Measurements from ENCODE around the gene PHYHD1. TPM values are rescaled to one million over a fixed set of nuclear protein-coding genes. Genes with fewer than 3 reads are reported as not detected.

PHYHD1 gene
- polyA plus RNA-seq, 1 donor, result 19.0 TPM

DNA sequence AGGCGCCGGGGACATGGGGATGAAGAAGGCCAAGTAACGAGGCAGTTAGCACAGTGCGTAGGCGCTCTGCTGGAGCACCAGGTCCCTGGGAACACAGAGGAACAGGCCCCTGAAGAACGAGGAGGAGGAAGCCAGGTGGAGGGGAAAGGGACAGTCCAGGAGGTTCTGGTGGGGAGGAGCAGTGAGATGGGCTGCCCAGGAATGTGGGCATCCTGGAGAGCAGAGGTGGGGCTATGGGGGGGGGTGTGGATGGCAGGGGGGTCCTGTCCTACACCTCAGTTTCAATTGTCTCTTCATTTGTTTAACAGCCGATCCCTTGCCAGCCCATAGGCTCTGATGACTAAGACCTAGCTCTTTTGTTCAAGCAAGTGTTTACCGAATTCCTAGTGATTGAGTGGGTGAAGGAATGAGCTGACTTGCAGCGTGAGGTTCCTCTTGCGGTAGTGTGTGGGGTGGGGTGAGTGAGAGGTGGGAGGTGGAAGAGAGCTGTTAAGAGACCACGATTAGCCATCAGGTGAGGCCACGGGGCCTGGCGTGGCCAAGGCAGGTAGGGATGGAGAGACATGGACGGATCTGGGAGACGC lies 8.4 kb upstream of the PHYHD1 start:
- peaks cover 73% of the 10 kb centered on the region for H3K36me3 ChIP-seq (ENCODE audit: control insufficient read depth, insufficient read depth, low read length)
- no peaks in the 10 kb centered on the region for H3K27me3 ChIP-seq (ENCODE audit: control insufficient read depth, insufficient read depth, low read length)
- peaks cover 3% of the 10 kb centered on the region for H3K9me3 ChIP-seq (ENCODE audit: control insufficient read depth, low read depth, low read length)
- H3K4me3 ChIP-seq (ENCODE audit: low read length), result no peak overlapping the region
- H3K27ac ChIP-seq (ENCODE audit: low read length), result peak overlapping the region; percentile 4
- DNase-seq, result no peak
- H3K4me1 ChIP-seq (ENCODE audit: control insufficient read depth, insufficient read depth, low read length), result peaks cover 2% of the 10 kb centered on the region
- WGBS (ENCODE audit: insufficient coverage, low lambda C conversion rate), result 50% methylated on average over 1 of the region's 15 CpGs

DNA sequence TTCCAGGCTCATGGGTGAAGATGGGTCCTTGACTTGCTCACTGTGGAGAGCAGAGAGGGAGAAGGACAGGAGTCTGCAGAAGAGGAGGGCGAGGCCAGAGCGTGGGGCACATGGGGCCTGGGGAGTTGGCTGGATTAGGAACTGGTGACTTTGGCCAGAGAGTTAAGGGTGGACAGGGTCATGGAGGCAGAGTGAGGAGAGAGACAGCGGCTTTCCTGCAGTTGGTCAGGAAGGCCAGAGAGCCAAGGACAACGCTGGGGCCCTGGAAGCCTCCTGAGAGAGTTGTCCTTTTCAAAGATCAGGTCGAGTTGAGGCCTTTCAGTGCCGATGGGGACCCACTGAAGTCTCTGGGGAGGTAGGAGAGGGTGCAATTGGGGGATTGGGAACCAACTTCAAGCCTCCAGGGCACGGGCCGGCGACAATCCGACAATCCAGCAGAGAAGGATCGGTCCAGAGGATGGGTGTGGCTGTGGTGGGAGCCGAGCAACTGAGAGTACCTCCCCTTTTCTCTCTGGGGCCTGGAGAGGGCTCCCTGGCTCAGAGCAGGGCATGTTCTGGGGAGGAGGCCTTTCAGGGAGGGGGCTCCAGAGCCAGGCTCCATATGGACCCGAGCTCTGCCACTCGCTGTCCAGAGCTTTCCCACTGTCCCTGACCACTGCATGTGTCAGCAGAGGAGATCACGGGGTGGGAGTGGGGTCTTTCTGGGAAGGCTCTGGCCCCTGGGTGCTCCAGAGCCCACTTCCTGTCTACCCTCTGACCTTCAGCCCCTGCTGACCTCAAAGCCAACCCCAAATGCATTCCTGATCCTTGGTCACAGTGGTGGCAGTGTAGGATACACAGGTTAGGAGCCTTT lies 7.5 kb upstream of the PHYHD1 start:
- DNase-seq, result no peak
- H3K36me3 ChIP-seq (ENCODE audit: control insufficient read depth, insufficient read depth, low read length), result peaks cover 68% of the 10 kb centered on the region
- peaks cover 2% of the 10 kb centered on the region for H3K4me1 ChIP-seq (ENCODE audit: control insufficient read depth, insufficient read depth, low read length)
- H3K9me3 ChIP-seq (ENCODE audit: control insufficient read depth, low read depth, low read length), result peaks cover 3% of the 10 kb centered on the region
- H3K27me3 ChIP-seq (ENCODE audit: control insufficient read depth, insufficient read depth, low read length), result no peaks in the 10 kb centered on the region
- no CpG with 5 or more reads among the region's 15 CpGs for WGBS (ENCODE audit: insufficient coverage, low lambda C conversion rate)
- H3K4me3 ChIP-seq (ENCODE audit: low read length), result no peak overlapping the region
- no peak overlapping the region for H3K27ac ChIP-seq (ENCODE audit: low read length)

DNA sequence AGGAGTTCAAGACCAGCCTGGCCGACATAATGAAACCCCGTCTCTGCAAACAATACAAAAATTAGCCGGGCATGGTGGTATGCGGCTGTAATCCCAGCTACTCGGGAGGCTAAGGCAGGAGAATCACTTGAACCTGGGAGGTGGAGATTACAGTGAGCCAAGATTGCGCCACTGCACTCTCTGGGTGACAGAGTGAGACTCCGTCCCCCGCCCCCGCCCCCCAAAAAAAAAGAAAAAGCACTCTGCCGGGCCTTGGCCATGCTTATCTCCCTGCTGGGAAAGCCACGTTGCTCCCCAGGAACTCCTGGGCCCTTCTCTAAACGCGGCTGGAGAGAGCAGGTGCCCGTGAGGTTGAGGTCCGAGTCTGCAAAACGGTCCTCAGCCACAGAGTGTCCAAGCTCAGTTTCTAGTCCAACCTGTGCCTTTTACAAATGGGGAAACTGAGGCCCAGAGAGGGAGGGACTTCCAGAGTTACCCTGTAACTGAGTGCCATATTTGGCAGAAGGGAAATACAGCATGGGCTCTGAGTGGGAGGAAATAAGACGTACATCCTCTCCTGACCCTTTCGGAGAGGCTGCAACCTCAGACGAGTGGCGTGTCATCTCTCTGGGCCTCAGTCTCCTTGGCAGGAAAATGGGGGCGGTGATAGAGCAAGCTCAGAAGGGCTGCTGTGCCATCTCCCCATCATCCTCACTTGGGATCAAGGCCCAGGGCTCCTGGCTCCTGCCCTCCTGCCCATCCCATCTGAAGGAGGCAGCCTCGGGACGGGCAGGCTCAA lies 6.6 kb upstream of the PHYHD1 start:
- DNase-seq, result no peak
- H3K4me3 ChIP-seq (ENCODE audit: low read length), result no peak overlapping the region
- WGBS (ENCODE audit: insufficient coverage, low lambda C conversion rate), result 100% methylated on average over 2 of the region's 23 CpGs
- H3K36me3 ChIP-seq (ENCODE audit: control insufficient read depth, insufficient read depth, low read length), result peaks cover 58% of the 10 kb centered on the region
- peaks cover 5% of the 10 kb centered on the region for H3K4me1 ChIP-seq (ENCODE audit: control insufficient read depth, insufficient read depth, low read length)
- H3K27me3 ChIP-seq (ENCODE audit: control insufficient read depth, insufficient read depth, low read length), result no peaks in the 10 kb centered on the region
- peaks cover 3% of the 10 kb centered on the region for H3K9me3 ChIP-seq (ENCODE audit: control insufficient read depth, low read depth, low read length)
- H3K27ac ChIP-seq (ENCODE audit: low read length), result no peak overlapping the region

DNA sequence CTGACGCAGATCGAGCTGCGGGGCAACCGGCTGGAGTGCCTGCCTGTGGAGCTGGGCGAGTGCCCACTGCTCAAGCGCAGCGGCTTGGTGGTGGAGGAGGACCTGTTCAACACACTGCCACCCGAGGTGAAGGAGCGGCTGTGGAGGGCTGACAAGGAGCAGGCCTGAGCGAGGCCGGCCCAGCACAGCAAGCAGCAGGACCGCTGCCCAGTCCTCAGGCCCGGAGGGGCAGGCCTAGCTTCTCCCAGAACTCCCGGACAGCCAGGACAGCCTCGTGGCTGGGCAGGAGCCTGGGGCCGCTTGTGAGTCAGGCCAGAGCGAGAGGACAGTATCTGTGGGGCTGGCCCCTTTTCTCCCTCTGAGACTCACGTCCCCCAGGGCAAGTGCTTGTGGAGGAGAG lies 4.6 kb upstream of the PHYHD1 start:
- H3K36me3 ChIP-seq (ENCODE audit: control insufficient read depth, insufficient read depth, low read length), result peaks cover 41% of the 10 kb centered on the region
- no peak overlapping the region for H3K27ac ChIP-seq (ENCODE audit: low read length)
- no CpG with 5 or more reads among the region's 18 CpGs for WGBS (ENCODE audit: insufficient coverage, low lambda C conversion rate)
- H3K27me3 ChIP-seq (ENCODE audit: control insufficient read depth, insufficient read depth, low read length), result no peaks in the 10 kb centered on the region
- H3K4me3 ChIP-seq (ENCODE audit: low read length), result no peak overlapping the region
- H3K4me1 ChIP-seq (ENCODE audit: control insufficient read depth, insufficient read depth, low read length), result peaks cover 11% of the 10 kb centered on the region
- DNase-seq, result no peak
- H3K9me3 ChIP-seq (ENCODE audit: control insufficient read depth, low read depth, low read length), result peaks cover 3% of the 10 kb centered on the region

DNA sequence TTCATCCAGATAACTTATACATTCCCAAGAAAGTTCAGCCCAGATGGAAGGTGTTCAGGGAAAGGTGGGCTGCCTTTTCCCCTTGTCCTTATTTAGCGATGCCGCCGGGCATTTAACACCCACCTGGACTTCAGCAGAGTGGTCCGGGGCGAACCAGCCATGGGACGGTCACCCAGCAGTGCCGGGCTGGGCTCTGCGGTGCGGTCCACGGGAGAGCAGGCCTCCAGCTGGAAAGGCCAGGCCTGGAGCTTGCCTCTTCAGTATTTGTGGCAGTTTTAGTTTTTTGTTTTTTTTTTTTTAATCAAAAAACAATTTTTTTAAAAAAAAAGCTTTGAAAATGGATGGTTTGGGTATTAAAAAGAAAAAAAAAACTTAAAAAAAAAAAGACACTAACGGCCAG lies 4.0 kb upstream of the PHYHD1 start:
- DNase-seq, result no peak
- no peak overlapping the region for H3K4me3 ChIP-seq (ENCODE audit: low read length)
- H3K36me3 ChIP-seq (ENCODE audit: control insufficient read depth, insufficient read depth, low read length), result peaks cover 35% of the 10 kb centered on the region
- peaks cover 14% of the 10 kb centered on the region for H3K4me1 ChIP-seq (ENCODE audit: control insufficient read depth, insufficient read depth, low read length)
- 100% methylated on average over 2 of the region's 11 CpGs for WGBS (ENCODE audit: insufficient coverage, low lambda C conversion rate)
- peaks cover 3% of the 10 kb centered on the region for H3K9me3 ChIP-seq (ENCODE audit: control insufficient read depth, low read depth, low read length)
- no peaks in the 10 kb centered on the region for H3K27me3 ChIP-seq (ENCODE audit: control insufficient read depth, insufficient read depth, low read length)
- no peak overlapping the region for H3K27ac ChIP-seq (ENCODE audit: low read length)

DNA sequence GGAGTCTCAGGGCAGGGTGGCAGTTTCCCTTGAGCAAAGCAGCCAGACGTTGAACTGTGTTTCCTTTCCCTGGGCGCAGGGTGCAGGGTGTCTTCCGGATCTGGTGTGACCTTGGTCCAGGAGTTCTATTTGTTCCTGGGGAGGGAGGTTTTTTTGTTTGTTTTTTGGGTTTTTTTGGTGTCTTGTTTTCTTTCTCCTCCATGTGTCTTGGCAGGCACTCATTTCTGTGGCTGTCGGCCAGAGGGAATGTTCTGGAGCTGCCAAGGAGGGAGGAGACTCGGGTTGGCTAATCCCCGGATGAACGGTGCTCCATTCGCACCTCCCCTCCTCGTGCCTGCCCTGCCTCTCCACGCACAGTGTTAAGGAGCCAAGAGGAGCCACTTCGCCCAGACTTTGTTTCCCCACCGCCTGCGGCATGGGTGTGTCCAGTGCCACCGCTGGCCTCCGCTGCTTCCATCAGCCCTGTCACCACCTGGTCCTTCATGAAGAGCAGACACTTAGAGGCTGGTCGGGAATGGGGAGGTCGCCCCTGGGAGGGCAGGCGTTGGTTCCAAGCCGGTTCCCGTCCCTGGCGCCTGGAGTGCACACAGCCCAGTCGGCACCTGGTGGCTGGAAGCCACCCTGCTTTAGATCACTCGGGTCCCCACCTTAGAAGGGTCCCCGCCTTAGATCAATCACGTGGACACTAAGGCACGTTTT lies 3.5 kb upstream of the PHYHD1 start:
- Histone ChIP-seq H3K27ac (ENCODE audit: low read length) (no peak overlapping the region), H3K4me1 (ENCODE audit: control insufficient read depth, insufficient read depth, low read length) (peaks cover 13% of the 10 kb centered on the region), H3K27me3 (ENCODE audit: control insufficient read depth, insufficient read depth, low read length) (no peaks in the 10 kb centered on the region), H3K36me3 (ENCODE audit: control insufficient read depth, insufficient read depth, low read length) (peaks cover 32% of the 10 kb centered on the region), H3K9me3 (ENCODE audit: control insufficient read depth, low read depth, low read length) (peaks cover 3% of the 10 kb centered on the region), H3K4me3 (ENCODE audit: low read length) (no peak overlapping the region)
- no peak for DNase-seq
- WGBS (ENCODE audit: insufficient coverage, low lambda C conversion rate), result no CpG with 5 or more reads among the region's 26 CpGs

DNA sequence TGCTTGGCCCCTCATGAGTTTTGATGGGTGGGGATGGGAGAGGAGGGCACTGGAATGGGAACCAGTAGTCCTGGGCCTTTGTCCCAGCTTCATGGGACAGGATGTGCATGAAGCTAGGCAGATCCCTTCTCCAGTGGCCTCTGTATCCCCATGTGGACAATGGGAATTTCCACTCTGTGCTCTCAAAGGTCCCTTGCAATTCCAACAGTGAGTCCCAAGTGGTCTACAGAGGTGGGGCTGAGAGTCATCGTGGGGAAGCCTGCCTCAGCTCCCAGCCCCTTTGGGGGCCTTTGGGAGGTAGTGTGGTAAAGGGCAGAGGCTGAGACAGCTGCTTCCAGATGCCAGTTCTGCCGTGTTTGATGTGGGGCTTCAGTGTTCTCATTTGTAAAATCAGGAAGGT lies 1.9 kb upstream of the PHYHD1 start:
- WGBS (ENCODE audit: insufficient coverage, low lambda C conversion rate), result 80% methylated on average over 1 of the region's 2 CpGs
- DNase-seq, result no peak
- peaks cover 13% of the 10 kb centered on the region for H3K4me1 ChIP-seq (ENCODE audit: control insufficient read depth, insufficient read depth, low read length)
- peaks cover 3% of the 10 kb centered on the region for H3K9me3 ChIP-seq (ENCODE audit: control insufficient read depth, low read depth, low read length)
- no peak overlapping the region for H3K4me3 ChIP-seq (ENCODE audit: low read length)
- no peaks in the 10 kb centered on the region for H3K27me3 ChIP-seq (ENCODE audit: control insufficient read depth, insufficient read depth, low read length)
- peak overlapping the region; percentile 68 for H3K27ac ChIP-seq (ENCODE audit: low read length)
- peaks cover 30% of the 10 kb centered on the region for H3K36me3 ChIP-seq (ENCODE audit: control insufficient read depth, insufficient read depth, low read length)

DNA sequence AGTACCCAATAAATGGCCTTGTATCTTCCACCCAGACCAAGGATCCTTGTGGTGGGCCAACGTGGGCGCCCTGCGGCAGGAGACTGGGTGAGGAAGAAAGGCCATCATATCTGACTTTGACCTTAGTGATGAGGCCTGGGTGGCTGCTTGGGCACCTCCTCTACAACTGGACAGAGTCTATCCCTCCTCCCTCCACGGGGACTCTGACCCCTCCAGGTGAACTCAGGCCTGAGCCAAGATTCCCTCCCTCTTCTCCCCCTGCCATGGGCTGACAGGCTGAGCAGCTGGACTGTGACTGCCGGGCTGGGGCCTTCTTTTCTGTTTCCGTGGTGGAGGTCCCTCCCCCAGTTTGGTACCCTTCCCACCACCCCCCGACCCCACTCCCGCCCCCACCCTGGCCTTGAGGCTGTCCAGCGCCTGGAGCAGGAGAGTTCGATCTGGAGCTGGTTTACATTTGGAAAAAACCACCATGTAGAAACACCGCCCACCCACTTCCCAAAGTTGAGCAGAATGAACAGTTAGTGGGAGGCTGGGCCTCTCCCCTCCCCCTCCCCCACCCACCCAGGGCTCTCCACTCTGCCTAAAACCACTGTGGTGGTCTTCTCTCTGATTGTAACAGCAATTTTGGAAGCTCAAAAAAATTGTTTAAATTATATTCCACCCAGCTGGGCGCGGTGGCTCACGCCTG lies 1.2 kb upstream of the PHYHD1 start:
- DNase-seq, result peak; percentile 72 to 82
- no CpG with 5 or more reads among the region's 14 CpGs for WGBS (ENCODE audit: insufficient coverage, low lambda C conversion rate)
- peak overlapping the region; percentile 68 for H3K27ac ChIP-seq (ENCODE audit: low read length)
- peaks cover 26% of the 10 kb centered on the region for H3K36me3 ChIP-seq (ENCODE audit: control insufficient read depth, insufficient read depth, low read length)
- H3K9me3 ChIP-seq (ENCODE audit: control insufficient read depth, low read depth, low read length), result peaks cover 3% of the 10 kb centered on the region
- peaks cover 13% of the 10 kb centered on the region for H3K4me1 ChIP-seq (ENCODE audit: control insufficient read depth, insufficient read depth, low read length)
- no peaks in the 10 kb centered on the region for H3K27me3 ChIP-seq (ENCODE audit: control insufficient read depth, insufficient read depth, low read length)
- no peak overlapping the region for H3K4me3 ChIP-seq (ENCODE audit: low read length)

DNA sequence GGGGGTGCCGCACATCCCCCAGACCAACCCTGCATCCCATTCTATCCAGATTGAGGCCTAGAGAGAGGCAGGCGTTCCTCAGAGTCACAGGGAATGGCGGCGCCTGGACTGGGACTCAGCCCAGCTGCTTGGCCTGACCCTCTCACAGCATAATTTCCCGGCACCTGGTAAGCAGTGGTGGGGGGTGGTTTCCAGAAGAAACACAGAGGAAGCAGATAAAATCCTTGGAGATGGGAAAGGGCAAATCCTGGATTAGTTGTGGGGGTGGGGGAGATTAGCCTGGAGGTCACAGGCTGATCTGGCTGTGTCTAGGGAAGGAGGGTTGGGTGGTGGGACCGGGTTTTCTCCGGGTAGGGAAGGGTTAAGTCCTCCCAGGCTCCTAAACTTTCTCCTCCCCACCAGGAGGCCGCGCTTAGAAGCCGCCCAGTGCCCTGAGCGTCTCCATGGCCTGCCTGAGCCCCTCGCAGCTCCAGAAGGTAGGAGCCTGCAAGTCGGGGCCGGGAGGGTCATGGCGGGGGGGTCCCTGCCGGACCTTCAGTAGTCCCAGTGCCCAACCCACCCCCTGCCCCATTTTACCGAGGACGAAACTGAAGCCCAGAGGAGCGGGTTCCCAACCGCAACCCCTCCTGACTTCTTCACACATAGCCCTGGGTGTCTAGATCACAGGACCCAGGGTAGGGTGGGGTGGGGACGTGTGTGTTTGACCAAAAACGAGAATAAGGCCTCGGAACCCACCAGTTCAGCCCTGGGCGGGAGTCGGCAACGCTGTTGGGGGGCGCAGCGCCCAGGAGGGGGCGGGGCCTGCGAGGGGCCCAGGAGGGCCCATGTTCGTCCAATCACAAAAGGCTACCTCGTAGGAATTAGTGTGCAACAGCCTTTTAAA lies 1.3 kb downstream of the PHYHD1 start:
- DNase-seq, result peak; percentile 34 to 73

More for the DNA sequence above, 1.3 kb downstream of the PHYHD1 start:
- H3K27me3 ChIP-seq (ENCODE audit: control insufficient read depth, insufficient read depth, low read length), result no peaks in the 10 kb centered on the region
- H3K4me1 ChIP-seq (ENCODE audit: control insufficient read depth, insufficient read depth, low read length), result peaks cover 13% of the 10 kb centered on the region
- peak overlapping the region; percentile 63 for H3K27ac ChIP-seq (ENCODE audit: low read length)
- WGBS (ENCODE audit: insufficient coverage, low lambda C conversion rate), result no CpG with 5 or more reads among the region's 32 CpGs
- peak overlapping the region; percentile 79 for H3K4me3 ChIP-seq (ENCODE audit: low read length)
- peaks cover 6% of the 10 kb centered on the region for H3K36me3 ChIP-seq (ENCODE audit: control insufficient read depth, insufficient read depth, low read length)
- no peaks in the 10 kb centered on the region for H3K9me3 ChIP-seq (ENCODE audit: control insufficient read depth, low read depth, low read length)

Data from large intestine (tissue), 3 donors.